Lower lobe of right lung (tissue), 2 donors: Measurements from ENCODE around the gene TCF3. TPM values are rescaled to one million over a fixed set of nuclear protein-coding genes. Genes with fewer than 3 reads are reported as not detected.

Source experiments
- ATAC-seq, 2 donors: fragments of 200-7000 bp; cut with Tn5 transposase; one replicate each; pipeline ENCODE4 v1.9.1; 2020 to 2022; ENCODE audit warnings: mild to moderate bottlenecking in 2 of 2, moderate library complexity in 2 of 2
- DNase-seq: peaks from one replicate; pipeline ENCODE4 v3.0.0-alpha.2; 2020
- H3K27ac ChIP-seq: fragments of 200-600 bp; one replicate; pipeline ENCODE4 v1.8.0; 2022
- H3K27me3 ChIP-seq: fragments of 200-600 bp; one replicate; pipeline ENCODE4 v1.8.0; 2022; ENCODE audit warnings: low read depth
- H3K36me3 ChIP-seq: fragments of 200-600 bp; one replicate; pipeline ENCODE4 v1.8.0; 2022; ENCODE audit warnings: mild to moderate bottlenecking
- H3K4me1 ChIP-seq: fragments of 200-600 bp; one replicate; pipeline ENCODE4 v1.8.0; 2022
- H3K4me3 ChIP-seq: fragments of 200-600 bp; one replicate; pipeline ENCODE4 v1.8.0; 2022; ENCODE audit warnings: mild to moderate bottlenecking
- H3K9me3 ChIP-seq: fragments of 200-600 bp; one replicate; pipeline ENCODE4 v1.8.0; 2022
- CTCF ChIP-seq: fragments of 200-600 bp; IDR thresholded peaks from one replicate; pipeline ENCODE4 v1.8.0; 2022; ENCODE audit warnings: antibody characterized with exemption, mild to moderate bottlenecking
- intact Hi-C: fragments of 100-400 bp; cut with DNase I; formaldehyde crosslinking; loops from one replicate; pipeline ENCODE4 v1.11.0; 2022
- total RNA-seq: library from RNA; stranded (reverse); fragmentation: NEBNext Ultra II Directional; extraction: Animal tissue kit (Norgen Biotek cat#: 25700); gene quantifications from one replicate; pipeline ENCODE4 v1.2.1, GENCODE V29; 2021
- donor health status: DM: no; HTN: yes; CAD: no; lungs with severe emphysema.

TCF3 gene
- total RNA-seq, 1 donor from 2014 or later, result 44.5 TPM

- Histone ChIP-seq H3K27me3 (no peaks in the 10 kb centered on the region), H3K36me3 (peaks cover 56% of the 10 kb centered on the region), H3K27ac (no peak overlapping the region), H3K4me1 (no peaks in the 10 kb centered on the region), H3K9me3 (no peaks in the 10 kb centered on the region), H3K4me3 (no peak overlapping the region)
- TF ChIP-seq CTCF, result no peak
- no peak for DNase-seq
- ATAC-seq, result peak; percentile 3 to 38
- intact Hi-C loops, result no loop called here
Observed at GRCh38 chr19:1577090-1577928, 75.1 kb downstream of the TCF3 start.

- TF ChIP-seq CTCF, result no peak
- Histone ChIP-seq H3K27ac (no peak overlapping the region), H3K27me3 (no peaks in the 10 kb centered on the region), H3K4me3 (no peak overlapping the region), H3K9me3 (no peaks in the 10 kb centered on the region), H3K4me1 (no peaks in the 10 kb centered on the region), H3K36me3 (peaks cover 47% of the 10 kb centered on the region)
- intact Hi-C loops, result no loop called here
- ATAC-seq, result peak in 1 of 2 donors; percentile 5
- no peak for DNase-seq
Observed at GRCh38 chr19:1576242-1577089, 75.9 kb downstream of the TCF3 start.

- Histone ChIP-seq H3K4me3 (no peak overlapping the region), H3K9me3 (no peaks in the 10 kb centered on the region), H3K27me3 (no peaks in the 10 kb centered on the region), H3K4me1 (no peaks in the 10 kb centered on the region), H3K27ac (no peak overlapping the region), H3K36me3 (peaks cover 38% of the 10 kb centered on the region)
- intact Hi-C loops, result no loop called here
- ATAC-seq (no peak), DNase-seq (no peak)
- no peak for TF ChIP-seq CTCF
Observed at GRCh38 chr19:1575323-1576241, 76.8 kb downstream of the TCF3 start.

GRCh38 chr19:1574354-1575136, 77.9 kb downstream of the TCF3 start:
- no peak overlapping the region for H3K27ac ChIP-seq
- no peak overlapping the region for H3K4me3 ChIP-seq
- TF ChIP-seq CTCF, result no peak
- H3K9me3 ChIP-seq, result no peaks in the 10 kb centered on the region
- intact Hi-C loops, result no loop called here
- DNase-seq (no peak), ATAC-seq (no peak)
- no peaks in the 10 kb centered on the region for H3K4me1 ChIP-seq
- no peaks in the 10 kb centered on the region for H3K27me3 ChIP-seq
- H3K36me3 ChIP-seq, result peaks cover 28% of the 10 kb centered on the region
